ENCODE data around the gene ZSCAN10. TPM values are rescaled to one million over a fixed set of nuclear protein-coding genes. Genes with fewer than 3 reads are reported as not detected.
"Not testable (repeated sequence)": the region's sequence is repeated elsewhere in the genome, so short reads cannot be mapped to it uniquely, and the experiment has no call there.

ZSCAN10 gene
- total RNA-seq, 1 donor from 2014 or later: 0.37 TPM

- DNase-seq (ENCODE audit: low spot score): no peak
Observed at GRCh38 chr16:3085868-3086595, 13.1 kb downstream of the ZSCAN10 start.

GRCh38 chr16:3084969-3085670 lies 14.0 kb downstream of the ZSCAN10 start:
- no peak for DNase-seq (ENCODE audit: low spot score)

GRCh38 chr16:3084491-3084890 lies 14.6 kb downstream of the ZSCAN10 start:
- no peak for DNase-seq (ENCODE audit: low spot score)

- not testable (repeated sequence) for DNase-seq (ENCODE audit: low spot score)
Observed at GRCh38 chr16:3083408-3083807, 15.7 kb downstream of the ZSCAN10 start.

- DNase-seq (ENCODE audit: low spot score): not testable (repeated sequence)
Observed at GRCh38 chr16:3081957-3082356, 17.1 kb downstream of the ZSCAN10 start.

GRCh38 chr16:3080024-3080423 lies 19.1 kb downstream of the ZSCAN10 start:
- DNase-seq (ENCODE audit: low spot score): no peak

- DNase-seq (ENCODE audit: low spot score): no peak
Observed at GRCh38 chr16:3076577-3076976, 22.5 kb downstream of the ZSCAN10 start.

- DNase-seq (ENCODE audit: low spot score): not testable (repeated sequence)
Observed at GRCh38 chr16:3075946-3076345, 23.1 kb downstream of the ZSCAN10 start.

- no peak for DNase-seq (ENCODE audit: low spot score)
Observed at GRCh38 chr16:3075523-3075915, 23.6 kb downstream of the ZSCAN10 start.

GRCh38 chr16:3074860-3075522 lies 24.1 kb downstream of the ZSCAN10 start:
- peak; percentile 47 for DNase-seq (ENCODE audit: low spot score)

- DNase-seq (ENCODE audit: low spot score): no peak
Observed at GRCh38 chr16:3073448-3073847, 25.6 kb downstream of the ZSCAN10 start.

- DNase-seq (ENCODE audit: low spot score): not testable (repeated sequence)
Observed at GRCh38 chr16:3072576-3073263, 26.4 kb downstream of the ZSCAN10 start.

GRCh38 chr16:3072148-3072547 lies 26.9 kb downstream of the ZSCAN10 start:
- DNase-seq (ENCODE audit: low spot score): not testable (repeated sequence)

- no peak for DNase-seq (ENCODE audit: low spot score)
Observed at GRCh38 chr16:3071655-3072054, 27.4 kb downstream of the ZSCAN10 start.

GRCh38 chr16:3070608-3071111 lies 28.4 kb downstream of the ZSCAN10 start:
- no peak for DNase-seq (ENCODE audit: low spot score)

- not testable (repeated sequence) for DNase-seq (ENCODE audit: low spot score)
Observed at GRCh38 chr16:3069146-3069545, 29.9 kb downstream of the ZSCAN10 start.

GRCh38 chr16:3068487-3068886 lies 30.6 kb downstream of the ZSCAN10 start:
- DNase-seq (ENCODE audit: low spot score): no peak

- DNase-seq (ENCODE audit: low spot score): no peak
Observed at GRCh38 chr16:3066440-3066748, 32.7 kb downstream of the ZSCAN10 start.

- no peak for DNase-seq (ENCODE audit: low spot score)
Observed at GRCh38 chr16:3065742-3066439, 33.2 kb downstream of the ZSCAN10 start.

GRCh38 chr16:3065069-3065741 lies 33.9 kb downstream of the ZSCAN10 start, which contains the start of gene IL32:
Gene IL32, plus strand, starts transcription at chr16:3065640. Its CDS starts 172 bp downstream, at chr16:3065812.
- DNase-seq (ENCODE audit: low spot score): peak; percentile 89
